ENCODE results near the gene AARS2. TPM values are rescaled to one million over a fixed set of nuclear protein-coding genes. Genes with fewer than 3 reads are reported as not detected.
A peak's percentile ranks its signal among the peaks of the same experiment; 100 is the strongest.
"Not testable (repeated sequence)": the region's sequence is repeated elsewhere in the genome, so short reads cannot be mapped to it uniquely, and the experiment has no call there.

Gene AARS2
- 10 to 100 TPM; 14.2 to 17.4 (median 16.5) TPM for polyA plus RNA-seq (ENCODE audit: insufficient read depth in 1 of 5, insufficient read length in 5 of 5, low replicate concordance in 1 of 5)
- long read RNA-seq, donor 1, partial matches to known transcripts, result 0 of 2 reads
- long read RNA-seq, donor 1, other reads (novel, unspliced or antisense), result 0 of 2 reads
- long read RNA-seq, donor 2, result 0 reads
- long read RNA-seq, donor 3, partial matches to known transcripts, result 0 of 1 reads
- long read RNA-seq, donor 3, other reads (novel, unspliced or antisense), result 0 of 1 reads
- long read RNA-seq, donor 4, result 0 reads
- long read RNA-seq, donor 5, partial matches to known transcripts, result 0 of 1 reads
- long read RNA-seq, donor 5, other reads (novel, unspliced or antisense), result 0 of 1 reads
- long read RNA-seq, donor 6, partial matches to known transcripts, result 0 of 1 reads
- long read RNA-seq, donor 6, other reads (novel, unspliced or antisense), result 0 of 1 reads
- long read RNA-seq, donor 7, result 0 reads
- long read RNA-seq, donor 8, partial matches to known transcripts, result 0 of 1 reads
- long read RNA-seq, donor 8, other reads (novel, unspliced or antisense), result 0 of 1 reads

DNA sequence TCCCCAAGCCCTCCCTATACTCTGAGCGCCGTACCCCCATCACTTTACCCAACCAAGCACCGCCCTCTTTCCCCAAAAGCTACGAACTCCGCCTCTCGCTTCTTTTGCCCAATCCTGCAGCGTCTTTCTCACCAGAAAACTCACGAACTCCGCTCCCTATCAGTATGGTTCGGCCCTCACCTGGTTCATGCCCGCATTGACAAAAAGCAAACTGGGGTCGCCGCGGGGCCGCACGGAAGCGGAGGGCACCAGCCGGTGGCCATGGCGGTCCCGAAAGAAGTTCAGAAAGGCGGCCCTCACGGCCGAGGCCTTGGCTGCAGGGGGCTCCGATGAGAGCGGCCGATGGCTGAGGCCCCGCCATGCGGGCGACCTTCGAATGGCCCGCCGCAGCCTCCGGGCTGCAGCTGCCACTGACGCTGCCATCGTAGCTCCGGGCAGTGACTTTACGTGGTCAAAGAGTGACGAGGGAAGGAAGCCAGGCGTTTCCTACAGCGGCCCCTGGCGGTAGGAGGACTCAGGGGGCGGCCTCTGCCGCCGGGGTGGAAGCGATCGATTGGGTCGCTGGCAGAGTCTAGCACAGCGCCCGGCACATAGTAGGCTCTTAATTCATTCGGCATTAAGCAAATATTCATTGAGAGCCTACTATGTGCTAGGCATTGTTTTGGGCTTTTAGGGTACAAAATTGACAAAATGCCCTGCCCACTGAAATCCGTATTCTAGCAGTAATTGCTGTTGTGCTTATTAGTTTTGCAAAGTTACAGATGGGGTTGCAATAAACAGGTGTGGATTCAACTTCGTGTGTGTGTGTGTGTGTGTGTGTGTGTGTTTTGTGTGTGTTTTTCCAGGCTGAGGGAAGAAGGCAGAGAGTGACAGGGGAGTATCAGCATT, at the start of gene AARS2:
AARS2 (minus strand) TSS at position 447 of the 888 bp plus-strand sequence; CDS start at position 423, 24 bp downstream.
- DNase-seq, result peak; percentile 81

- DNase-seq, result no peak
These were observed 48.8 kb upstream of the AARS2 start for GRCh38 chr6:44361947-44362346.

- no peak for DNase-seq
These were observed 46.8 kb upstream of the AARS2 start for GRCh38 chr6:44359973-44360372.

GRCh38 chr6:44356487-44356886, 43.3 kb upstream of the AARS2 start:
- no peak for DNase-seq

DNA sequence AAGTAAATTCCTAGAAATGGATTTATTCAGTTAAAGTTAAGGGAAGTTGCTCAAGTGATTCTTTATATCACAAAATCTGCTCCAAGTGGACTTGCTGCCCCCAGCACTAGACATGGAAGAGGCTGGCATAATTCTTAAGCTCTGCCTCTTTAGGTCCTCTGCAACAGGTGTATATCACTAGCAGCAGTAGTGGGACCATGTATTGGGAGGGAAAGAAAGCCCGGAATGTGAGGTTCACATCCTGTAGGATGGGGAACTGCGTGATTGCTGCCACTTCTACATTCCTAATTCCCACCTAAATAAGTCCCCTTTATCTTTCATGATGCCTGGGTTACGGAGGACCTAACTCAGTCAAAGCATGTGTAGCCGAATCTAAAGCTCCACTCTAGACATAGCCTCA, 42.5 kb upstream of the AARS2 start:
- no peak for DNase-seq

- DNase-seq, result no peak
These were observed 40.2 kb upstream of the AARS2 start for GRCh38 chr6:44353336-44353735.

DNA sequence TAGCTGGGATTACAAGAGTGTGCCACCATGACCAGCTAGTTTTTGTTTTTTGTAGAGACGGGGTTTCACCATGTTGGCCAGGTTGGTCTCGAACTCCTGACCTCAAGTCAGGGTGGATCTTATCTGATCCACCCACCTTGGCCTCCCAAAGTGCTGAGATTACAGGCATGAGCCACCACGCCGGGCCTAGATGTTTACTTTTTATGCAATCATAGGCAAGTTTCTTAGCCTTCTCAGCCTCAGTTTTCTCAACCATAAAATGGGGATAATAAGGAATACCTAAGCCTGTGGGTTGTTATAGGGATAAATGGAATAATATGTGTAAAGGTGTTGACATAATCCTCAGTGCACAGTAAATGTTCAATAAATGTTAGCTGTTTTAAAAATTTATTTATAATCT, 39.1 kb upstream of the AARS2 start:
- no peak for DNase-seq

DNA sequence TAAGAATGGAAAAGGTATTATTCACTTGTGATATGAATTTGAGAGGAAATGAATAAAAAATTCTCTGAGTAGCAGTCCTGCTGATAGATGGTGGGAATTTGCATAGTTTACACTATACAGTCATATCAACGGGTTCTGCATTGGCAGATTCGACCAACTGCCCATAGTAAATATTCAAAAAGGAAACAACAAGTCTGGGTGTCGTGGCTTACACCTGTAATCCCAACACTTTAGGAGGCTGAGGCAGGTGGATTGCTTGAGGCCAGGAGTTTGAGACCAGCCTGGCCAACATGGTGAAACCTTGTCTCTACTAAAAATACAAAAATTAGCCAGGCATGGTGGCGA, 37.5 kb upstream of the AARS2 start:
- DNase-seq, result not testable (repeated sequence)

- no peak for DNase-seq
These were observed 36.9 kb upstream of the AARS2 start for GRCh38 chr6:44349904-44350649.

DNA sequence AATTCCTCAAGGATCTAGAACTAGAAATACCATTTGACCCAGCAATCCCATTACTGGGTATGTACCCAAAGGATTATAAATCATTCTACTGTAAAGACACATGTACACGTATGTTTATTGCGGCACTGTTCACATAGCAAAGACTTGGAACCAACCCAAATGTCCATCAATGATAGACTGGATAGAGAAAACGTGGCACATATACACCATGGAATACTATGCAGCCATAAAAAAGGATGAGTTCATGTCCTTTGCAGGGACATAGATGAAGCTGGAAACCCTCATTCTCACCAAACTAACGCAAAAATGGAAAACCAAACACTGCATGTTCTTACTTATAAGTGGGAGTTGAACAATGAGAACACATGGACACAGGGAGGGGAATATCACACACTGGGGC, 33.7 kb upstream of the AARS2 start:
- not testable (repeated sequence) for DNase-seq

DNA sequence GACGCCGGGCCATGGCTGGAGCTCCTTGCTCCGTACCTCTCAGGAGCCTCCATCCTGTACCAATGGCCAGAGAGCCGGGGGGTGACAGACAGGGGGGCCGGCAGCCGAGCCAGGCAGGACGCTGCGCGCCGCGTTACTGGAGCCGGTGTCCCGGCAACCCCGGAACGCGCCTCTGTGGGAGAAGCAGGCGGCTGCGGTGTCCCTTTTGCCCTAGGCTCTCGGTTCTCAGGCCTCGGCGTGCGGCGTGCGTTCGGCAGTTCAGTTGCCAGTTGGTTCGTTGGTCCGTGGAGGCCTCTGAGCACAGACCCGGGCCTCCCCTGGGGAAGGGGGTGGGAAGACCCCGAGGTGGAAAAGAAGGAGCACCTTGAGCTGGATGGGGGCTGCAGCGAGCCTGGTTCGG, 29.3 kb upstream of the AARS2 start, which contains the start of gene SPATS1:
SPATS1 (plus strand) TSS at position 162 of the 400 bp plus-strand sequence. CDS start 446 bp downstream, outside the sequence.
- DNase-seq, result peak in 1 of 2 donors; percentile 13

DNA sequence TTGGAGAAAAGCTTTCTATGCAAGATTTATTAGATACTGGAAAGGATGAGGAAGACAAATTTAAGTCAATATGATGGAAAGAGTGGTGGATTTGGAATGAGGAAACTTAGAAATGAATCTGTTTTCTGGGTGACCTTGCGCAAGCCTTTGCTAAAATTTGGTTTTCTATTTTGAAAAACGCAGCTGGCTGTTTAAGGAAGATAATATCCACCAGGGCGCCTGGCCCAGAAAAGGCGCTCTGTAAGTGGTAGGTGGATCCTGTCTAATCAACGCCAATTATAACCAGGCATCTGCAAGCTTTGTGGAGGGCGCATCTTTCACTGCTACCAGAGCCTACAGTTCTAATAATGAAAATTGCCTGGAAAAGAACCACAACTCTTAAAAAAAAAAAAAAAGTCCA, 28.9 kb upstream of the AARS2 start:
- no peak for DNase-seq

GRCh38 chr6:44341095-44341890, 28.1 kb upstream of the AARS2 start:
- DNase-seq, result no peak

GRCh38 chr6:44339763-44340625, 26.8 kb upstream of the AARS2 start:
- no peak for DNase-seq

- no peak for DNase-seq
These were observed 26.2 kb upstream of the AARS2 start for GRCh38 chr6:44339301-44339700.

DNA sequence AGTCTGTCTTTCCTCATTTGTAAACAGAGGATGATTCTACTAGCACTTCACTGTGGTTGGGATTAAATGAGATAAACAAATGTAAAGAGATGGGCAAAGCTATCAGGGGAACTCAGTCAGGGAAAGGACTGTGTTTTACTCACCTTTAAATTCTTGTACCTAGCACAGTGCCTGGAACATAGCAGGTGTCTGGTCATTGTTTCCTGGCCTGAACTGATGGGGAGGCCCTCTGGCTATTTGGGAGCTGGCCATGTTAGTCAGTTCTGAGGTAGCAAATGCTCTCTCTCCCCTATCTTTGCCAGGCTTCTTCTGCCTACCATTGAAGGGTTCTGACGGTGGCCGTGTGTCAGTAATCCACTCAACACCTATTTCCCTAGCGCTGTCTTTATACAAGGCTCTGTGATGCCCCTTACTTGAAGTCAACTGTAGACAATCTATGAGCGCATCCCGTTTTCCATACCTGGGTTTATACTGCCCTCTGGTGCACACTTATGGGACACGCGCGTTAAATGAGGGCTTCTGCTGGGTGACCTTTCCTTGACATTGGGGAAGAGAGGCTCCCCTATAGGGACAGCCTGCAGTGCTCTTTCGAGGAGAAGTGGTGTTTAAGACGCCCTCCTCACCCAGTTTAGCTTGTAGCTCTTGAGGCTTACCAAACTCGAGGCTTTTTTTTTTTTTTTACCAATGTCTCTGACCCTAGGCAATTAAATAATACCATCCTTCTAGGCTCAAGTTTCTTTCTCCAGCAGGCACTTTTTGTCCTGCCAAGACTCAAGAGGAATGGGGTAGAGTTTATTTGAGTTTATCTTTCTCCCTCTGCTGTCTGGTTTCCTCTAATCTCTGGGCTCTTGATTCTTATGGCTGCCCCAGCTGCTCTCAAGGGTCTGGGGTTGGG, 25.3 kb upstream of the AARS2 start:
- peak; percentile 27 to 51 for DNase-seq

GRCh38 chr6:44335631-44336030, 22.5 kb upstream of the AARS2 start:
- DNase-seq, result no peak

- DNase-seq, result no peak
These were observed 20.8 kb upstream of the AARS2 start for GRCh38 chr6:44333942-44334341.
